Epithelial cell of esophagus (primary cell): ENCODE data around the gene JMJD6.
"Not testable (repeated sequence)": the region's sequence is repeated elsewhere in the genome, so short reads cannot be mapped to it uniquely, and the experiment has no call there.

Experiments used
- DNase-seq: peaks from one replicate; pipeline ENCODE4 v3.0.0; 2010; ENCODE audit warnings: low read depth
- H3K4me3 ChIP-seq: 2 replicates; pipeline ENCODE4 v1.5.1; 2011; ENCODE audit warnings: mild to moderate bottlenecking, low read length, control low read depth
- CTCF ChIP-seq: IDR thresholded peaks from 2 replicates; pipeline ENCODE4 v1.5.1; 2011; ENCODE audit warnings: low read depth, mild to moderate bottlenecking, low read length, control low read depth, inconsistent platforms; ENCODE audit not compliant: insufficient read depth; ENCODE audit errors: missing control alignments

Gene JMJD6

GRCh38 chr17:76742958-76743357 is 16.6 kb upstream of the JMJD6 start:
- peak; percentile 32 for DNase-seq
- no peak overlapping the region for H3K4me3 ChIP-seq
- no peak for TF ChIP-seq CTCF

DNA sequence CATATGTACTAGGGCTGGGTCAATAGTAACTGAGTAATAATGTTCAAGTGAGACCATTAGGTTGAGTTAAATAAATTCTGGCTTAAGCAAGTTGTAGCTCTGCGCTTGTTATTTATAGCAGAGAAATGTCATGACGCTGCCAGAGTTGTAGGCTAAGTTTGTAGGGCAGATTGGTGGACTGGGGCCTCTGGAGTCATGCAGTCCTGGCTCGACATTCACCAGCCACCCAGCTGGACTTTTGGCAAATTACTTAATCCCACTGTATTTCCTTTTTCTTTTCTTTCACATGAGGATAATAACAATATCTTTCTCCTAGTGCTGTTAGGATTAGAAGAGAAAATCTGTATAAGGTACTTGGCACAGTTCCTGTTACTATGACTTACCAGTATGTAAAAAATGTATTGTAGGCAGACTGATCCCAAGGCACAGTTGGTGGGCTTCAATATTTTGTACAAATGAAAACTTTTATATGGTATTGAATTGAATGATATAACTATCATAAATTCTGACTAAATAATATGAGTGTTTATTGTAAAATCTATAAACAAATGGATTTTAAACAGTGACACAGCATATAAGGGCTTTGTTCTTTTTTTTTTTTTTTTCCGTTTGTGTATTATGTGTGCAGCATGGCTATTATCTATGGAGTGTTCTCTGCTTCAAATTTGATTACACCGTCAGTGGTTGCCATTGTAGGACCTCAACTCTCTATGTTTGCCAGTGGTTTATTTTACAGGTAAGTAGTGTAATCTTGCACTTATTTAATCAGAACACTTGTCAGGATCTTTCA is 14.1 kb upstream of the JMJD6 start:
- DNase-seq, result no peak
- no peak overlapping the region for H3K4me3 ChIP-seq
- no peak for TF ChIP-seq CTCF

DNA sequence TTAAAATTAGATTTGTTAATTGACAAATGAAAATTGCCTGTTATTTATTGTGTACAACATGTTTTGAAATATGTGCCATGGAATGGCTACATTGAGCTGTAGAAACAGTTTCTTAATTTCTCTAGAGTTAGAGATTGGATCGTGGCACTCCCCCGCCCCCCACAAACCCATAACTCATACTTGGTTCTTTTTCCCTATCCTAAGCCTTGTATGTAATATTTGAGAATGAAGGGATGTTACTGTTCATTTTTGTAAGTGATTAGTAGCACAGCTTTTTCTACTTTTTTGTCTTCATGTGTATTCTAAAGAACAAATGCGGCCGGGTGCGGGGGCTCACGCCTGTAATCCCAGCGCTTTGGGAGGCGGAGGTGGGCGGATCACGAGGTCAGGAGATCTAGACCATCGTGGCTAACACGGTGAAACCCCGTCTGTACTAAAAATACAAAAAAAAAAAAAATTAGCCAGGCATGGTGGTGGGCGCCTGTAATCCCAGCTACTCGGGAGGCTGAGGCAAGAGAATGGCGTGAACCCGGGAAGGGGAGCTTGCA is 13.2 kb upstream of the JMJD6 start:
- not testable (repeated sequence) for H3K4me3 ChIP-seq, DNase-seq

- peak overlapping the region; percentile 94 for H3K4me3 ChIP-seq
- TF ChIP-seq CTCF, result no peak
- no peak for DNase-seq
Measured at GRCh38 chr17:76738468-76738850, 12.1 kb upstream of the JMJD6 start.

- peak within 1 kb of the TSS; percentile 94 for H3K4me3 ChIP-seq
- no peak for TF ChIP-seq CTCF
- peak; percentile 95 for DNase-seq
Measured at GRCh38 chr17:76737676-76738467, 11.5 kb upstream of the JMJD6 start, which contains the start of gene MFSD11. Gene MFSD11 (plus strand): TSS chr17:76738119. CDS start chr17:76738353, 234 bp downstream.

GRCh38 chr17:76737082-76737675 is 10.8 kb upstream of the JMJD6 start, which contains the start of gene SRSF2:
Gene SRSF2 (minus strand): TSS chr17:76737331. CDS start chr17:76737160, 171 bp downstream.
- peak within 1 kb of the TSS; percentile 94 for H3K4me3 ChIP-seq
- DNase-seq, result peak; percentile 99
- TF ChIP-seq CTCF, result no peak

DNA sequence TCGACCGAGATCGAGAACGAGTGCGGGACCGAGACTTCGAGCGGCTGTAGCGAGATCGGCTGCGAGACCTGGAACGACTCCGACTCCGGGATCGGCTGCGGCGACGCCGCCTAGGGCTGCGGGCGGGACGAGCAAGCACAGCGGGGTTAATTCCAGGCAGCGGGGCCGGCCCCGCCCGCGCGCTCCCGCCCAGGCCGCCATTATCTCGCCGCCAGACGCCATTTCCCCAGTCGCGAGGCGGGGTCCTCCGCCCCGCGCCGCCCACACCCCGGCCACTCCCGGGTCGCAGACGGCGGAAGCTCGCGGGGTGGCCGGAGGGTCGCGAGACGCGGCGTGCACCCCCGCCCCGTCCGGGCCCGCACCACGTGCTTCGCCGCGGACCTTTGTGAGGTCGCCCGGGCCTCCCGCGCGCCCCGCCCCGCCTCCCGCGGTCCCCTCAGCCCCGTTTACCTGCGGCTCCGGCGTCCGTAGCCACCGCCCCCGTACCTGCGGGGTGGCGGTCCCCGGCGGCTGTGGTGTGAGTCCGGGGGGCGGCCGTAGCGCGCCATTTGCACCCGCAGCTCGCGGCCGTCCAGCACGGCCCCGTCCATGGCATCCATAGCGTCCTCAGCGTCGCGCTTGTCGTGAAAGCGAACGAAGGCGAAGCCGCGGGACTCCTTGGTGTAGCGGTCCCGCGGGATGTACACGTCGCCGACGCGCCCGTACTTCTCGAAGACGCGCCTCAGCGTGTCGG is 10.1 kb upstream of the JMJD6 start:
- peak overlapping the region; percentile 91 for H3K4me3 ChIP-seq
- TF ChIP-seq CTCF, result peak; percentile 17
- peak; percentile 68 for DNase-seq
